Peyer's patch (tissue), 4 donors: ENCODE results near the gene B3GALT6. TPM values are rescaled to one million over a fixed set of nuclear protein-coding genes. Genes with fewer than 3 reads are reported as not detected.

Experiments used
- DNase-seq, 3 donors: peaks; one replicate each; pipeline ENCODE4 v3.0.0-alpha.2; 2017 to 2019
- H3K27ac ChIP-seq, 4 donors: fragments of 200-600 bp; sonication (generic); one replicate each; pipeline ENCODE4 v1.5.1; 2016 to 2019
- H3K27me3 ChIP-seq, 2 donors: fragments of 200-600 bp; sonication (generic); one replicate each; pipeline ENCODE4 v1.5.1; 2019
- H3K36me3 ChIP-seq, 3 donors: fragments of 200-600 bp; sonication (generic); one replicate each; pipeline ENCODE4 v1.5.1; 2016 to 2019
- H3K4me1 ChIP-seq, 4 donors: fragments of 200-600 bp; sonication (generic); one replicate each; pipeline ENCODE4 v1.5.1; 2016 to 2019
- H3K4me3 ChIP-seq, 4 donors: fragments of 200-600 bp; sonication (generic); 1 replicate in 3 of 4; 2 replicates in 1 of 4; pipeline ENCODE4 v1.5.1; 2016 to 2019; ENCODE audit warnings: mild to moderate bottlenecking in 1 of 4
- H3K9me3 ChIP-seq, 4 donors: fragments of 200-600 bp; sonication (generic); one replicate each; pipeline ENCODE4 v1.5.1; 2016 to 2019; ENCODE audit warnings: mild to moderate bottlenecking in 1 of 4
- POLR2A ChIP-seq, 2 donors: fragments of 450-650 bp; IDR thresholded peaks; one replicate each; pipeline ENCODE4 v1.5.1; 2017; ENCODE audit warnings: antibody characterized with exemption in 2 of 2, mild to moderate bottlenecking in 2 of 2, moderate library complexity in 2 of 2
- total RNA-seq, 4 donors: library from RNA; depleted of rRNA; stranded (reverse); fragments of >200 nt; gene quantifications; one replicate each; pipeline ENCODE4 v1.1.0, GENCODE V29; 2016
- TF ChIP-seq, protein P1 (sequence below), 6 experiments: fragments of 450-650 bp in 4 of 6; fragments of 200-600 bp in 2 of 6; sonication (generic) in 1 of 6; IDR thresholded peaks; one replicate each; pipeline ENCODE4 v1.5.1; 2017 to 2019; ENCODE audit warnings: antibody characterized with exemption in 6 of 6, mild to moderate bottlenecking in 3 of 6, moderate library complexity in 1 of 6

B3GALT6 gene
- total RNA-seq, 4 donors from 2014 or later: 9.1 to 13.4 (median 10.6) TPM

DNA sequence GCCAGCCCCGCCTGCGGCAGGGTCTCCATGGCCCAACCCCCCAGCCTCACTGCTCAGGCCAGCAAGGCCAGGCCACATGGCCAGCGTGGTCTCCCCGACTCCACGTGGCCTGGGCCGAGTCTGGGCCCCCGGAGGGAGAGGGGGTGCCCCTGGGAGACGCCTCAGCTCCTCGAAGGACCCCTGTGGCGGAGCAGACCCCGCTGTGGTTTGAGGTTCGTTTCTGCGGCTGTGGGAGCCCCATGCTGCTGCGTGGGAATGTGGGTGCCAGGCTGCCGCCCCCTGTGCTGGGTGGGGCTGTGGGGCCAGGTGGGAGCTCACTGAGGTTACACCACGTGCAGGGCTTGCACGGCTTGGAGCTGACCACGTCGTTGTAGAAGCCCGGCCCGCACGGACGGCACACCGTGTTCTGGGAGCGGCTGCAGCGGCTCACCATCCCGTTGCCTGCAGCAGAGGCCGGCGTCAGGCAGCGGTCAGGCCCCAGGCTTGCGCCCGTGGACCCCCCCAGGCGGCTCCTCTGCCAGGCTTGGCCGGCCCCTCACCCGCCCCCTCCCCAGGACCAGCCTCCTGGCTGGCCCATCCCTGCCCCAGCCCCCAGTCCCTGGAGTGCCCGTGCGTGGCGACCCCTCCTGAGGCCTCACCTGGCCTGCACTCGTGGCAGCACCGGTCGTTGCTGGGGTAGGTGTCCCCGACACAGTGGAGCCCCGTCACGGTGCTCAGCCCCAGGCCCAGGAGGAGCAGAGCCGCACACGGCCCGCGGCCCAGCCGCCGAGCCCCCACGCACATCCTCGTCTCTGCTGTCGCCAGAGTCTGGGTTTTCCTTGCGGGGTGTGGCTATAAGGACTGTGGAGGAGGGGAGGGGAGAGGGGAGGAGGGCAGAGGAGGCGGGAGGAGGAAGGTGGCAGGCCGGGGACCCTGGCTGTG is 18.4 kb upstream of the B3GALT6 start, which contains the start of gene TNFRSF4:
TNFRSF4 (minus strand) TSS at position 809 of the 921 bp plus-strand sequence; CDS start at position 783, 26 bp downstream.
- Histone ChIP-seq H3K27me3 (no peaks in the 10 kb centered on the region), H3K9me3 (no peaks in the 10 kb centered on the region), H3K4me1 (peaks cover 0 to 44% (median 20%) of the 10 kb centered on the region in 4 donors), H3K4me3 (peak within 1 kb of the TSS; percentile 2 to 35 (median 26)), H3K36me3 (peaks cover 0 to 21% (median 0%) of the 10 kb centered on the region in 3 donors), H3K27ac (peak within 1 kb of the TSS in 3 of 4 donors; percentile 46 to 57 (median 51))
- TF ChIP-seq, protein P1, sequence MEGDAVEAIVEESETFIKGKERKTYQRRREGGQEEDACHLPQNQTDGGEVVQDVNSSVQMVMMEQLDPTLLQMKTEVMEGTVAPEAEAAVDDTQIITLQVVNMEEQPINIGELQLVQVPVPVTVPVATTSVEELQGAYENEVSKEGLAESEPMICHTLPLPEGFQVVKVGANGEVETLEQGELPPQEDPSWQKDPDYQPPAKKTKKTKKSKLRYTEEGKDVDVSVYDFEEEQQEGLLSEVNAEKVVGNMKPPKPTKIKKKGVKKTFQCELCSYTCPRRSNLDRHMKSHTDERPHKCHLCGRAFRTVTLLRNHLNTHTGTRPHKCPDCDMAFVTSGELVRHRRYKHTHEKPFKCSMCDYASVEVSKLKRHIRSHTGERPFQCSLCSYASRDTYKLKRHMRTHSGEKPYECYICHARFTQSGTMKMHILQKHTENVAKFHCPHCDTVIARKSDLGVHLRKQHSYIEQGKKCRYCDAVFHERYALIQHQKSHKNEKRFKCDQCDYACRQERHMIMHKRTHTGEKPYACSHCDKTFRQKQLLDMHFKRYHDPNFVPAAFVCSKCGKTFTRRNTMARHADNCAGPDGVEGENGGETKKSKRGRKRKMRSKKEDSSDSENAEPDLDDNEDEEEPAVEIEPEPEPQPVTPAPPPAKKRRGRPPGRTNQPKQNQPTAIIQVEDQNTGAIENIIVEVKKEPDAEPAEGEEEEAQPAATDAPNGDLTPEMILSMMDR (IDR thresholded peaks at IDR 0.05): no peak
- no peak for TF ChIP-seq POLR2A (IDR thresholded peaks at IDR 0.05)
- DNase-seq: peak in 2 of 3 donors; percentile 45 to 74

DNA sequence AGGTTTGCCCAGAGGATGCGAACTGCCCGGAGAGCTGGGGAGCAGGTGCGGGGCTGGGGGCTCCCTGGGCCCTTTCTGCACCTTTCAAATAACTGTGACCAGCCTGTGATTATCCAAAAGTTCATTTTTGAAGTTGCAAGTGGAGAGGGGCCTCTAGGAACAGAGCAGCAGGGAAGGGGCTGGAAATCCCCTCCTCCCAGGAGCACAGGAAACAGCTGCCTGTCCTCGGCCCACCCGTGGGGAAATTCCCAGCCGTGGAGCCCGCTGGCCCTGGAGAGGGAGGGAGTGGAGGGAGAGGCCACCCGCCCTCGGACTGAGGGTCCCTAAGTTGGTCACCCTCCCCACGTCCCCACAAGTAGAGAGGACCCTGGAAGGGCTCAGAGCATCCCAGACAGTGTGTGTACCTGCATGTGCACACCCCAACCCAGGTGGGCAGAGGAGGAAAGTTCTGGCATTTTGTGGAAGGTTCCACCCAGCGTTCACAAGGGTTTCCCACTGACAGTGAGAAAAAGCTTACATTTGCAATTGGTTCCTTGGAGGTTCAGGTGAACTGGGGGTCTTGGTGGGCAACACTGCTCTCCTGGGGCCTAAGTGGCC is 16.9 kb upstream of the B3GALT6 start:
- Histone ChIP-seq H3K9me3 (no peaks in the 10 kb centered on the region), H3K27me3 (no peaks in the 10 kb centered on the region), H3K36me3 (peaks cover 0 to 36% (median 0%) of the 10 kb centered on the region in 3 donors), H3K4me1 (peaks cover 0 to 36% (median 18%) of the 10 kb centered on the region in 4 donors), H3K4me3 (no peak overlapping the region), H3K27ac (peak overlapping the region in 2 of 4 donors; percentile 30 to 49)
- DNase-seq: no peak
- TF ChIP-seq, protein P1 (IDR thresholded peaks at IDR 0.05): no peak
- TF ChIP-seq POLR2A (IDR thresholded peaks at IDR 0.05): no peak

DNA sequence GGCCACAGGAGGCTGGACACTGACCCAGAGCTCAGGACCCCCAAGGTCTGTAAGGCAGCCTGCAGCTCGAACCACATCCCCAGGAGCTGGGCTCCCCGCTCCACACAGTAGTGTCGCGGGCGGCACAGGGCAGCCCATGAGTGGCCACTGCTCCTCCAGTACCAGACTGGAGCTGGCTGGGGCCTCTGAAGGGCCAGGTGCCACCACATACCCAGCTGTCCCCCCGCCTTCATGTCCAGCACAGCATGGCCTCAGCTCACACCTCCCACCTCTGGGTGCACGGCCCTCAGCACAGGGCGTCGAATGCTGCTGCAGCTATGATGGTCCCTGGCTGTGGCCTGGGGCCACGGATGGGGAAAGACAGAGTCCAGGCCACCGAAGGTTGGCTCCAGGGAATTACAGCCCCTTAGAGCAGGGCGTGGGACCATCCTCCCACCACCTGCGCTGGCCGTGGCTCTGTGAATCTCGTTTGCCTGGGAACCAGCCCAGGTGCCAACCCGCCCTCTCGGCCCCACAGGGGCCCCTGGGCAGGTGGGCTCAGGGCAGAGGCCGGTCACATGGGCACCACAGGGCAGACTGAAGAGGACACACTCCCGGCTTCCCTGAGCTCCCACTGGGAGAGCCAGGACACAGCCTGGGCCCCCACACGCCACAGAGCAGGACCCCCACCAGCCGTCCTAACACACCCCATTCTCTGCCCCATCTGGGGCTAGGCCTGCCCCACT is 16.0 kb upstream of the B3GALT6 start:
- DNase-seq: no peak
- Histone ChIP-seq H3K9me3 (no peaks in the 10 kb centered on the region), H3K27ac (peak overlapping the region in 1 of 4 donors; percentile 43), H3K27me3 (no peaks in the 10 kb centered on the region), H3K36me3 (peaks cover 0 to 45% (median 0%) of the 10 kb centered on the region in 3 donors), H3K4me3 (no peak overlapping the region), H3K4me1 (peaks cover 0 to 36% (median 18%) of the 10 kb centered on the region in 4 donors)
- TF ChIP-seq, protein P1 (IDR thresholded peaks at IDR 0.05): no peak
- TF ChIP-seq POLR2A (IDR thresholded peaks at IDR 0.05): no peak

DNA sequence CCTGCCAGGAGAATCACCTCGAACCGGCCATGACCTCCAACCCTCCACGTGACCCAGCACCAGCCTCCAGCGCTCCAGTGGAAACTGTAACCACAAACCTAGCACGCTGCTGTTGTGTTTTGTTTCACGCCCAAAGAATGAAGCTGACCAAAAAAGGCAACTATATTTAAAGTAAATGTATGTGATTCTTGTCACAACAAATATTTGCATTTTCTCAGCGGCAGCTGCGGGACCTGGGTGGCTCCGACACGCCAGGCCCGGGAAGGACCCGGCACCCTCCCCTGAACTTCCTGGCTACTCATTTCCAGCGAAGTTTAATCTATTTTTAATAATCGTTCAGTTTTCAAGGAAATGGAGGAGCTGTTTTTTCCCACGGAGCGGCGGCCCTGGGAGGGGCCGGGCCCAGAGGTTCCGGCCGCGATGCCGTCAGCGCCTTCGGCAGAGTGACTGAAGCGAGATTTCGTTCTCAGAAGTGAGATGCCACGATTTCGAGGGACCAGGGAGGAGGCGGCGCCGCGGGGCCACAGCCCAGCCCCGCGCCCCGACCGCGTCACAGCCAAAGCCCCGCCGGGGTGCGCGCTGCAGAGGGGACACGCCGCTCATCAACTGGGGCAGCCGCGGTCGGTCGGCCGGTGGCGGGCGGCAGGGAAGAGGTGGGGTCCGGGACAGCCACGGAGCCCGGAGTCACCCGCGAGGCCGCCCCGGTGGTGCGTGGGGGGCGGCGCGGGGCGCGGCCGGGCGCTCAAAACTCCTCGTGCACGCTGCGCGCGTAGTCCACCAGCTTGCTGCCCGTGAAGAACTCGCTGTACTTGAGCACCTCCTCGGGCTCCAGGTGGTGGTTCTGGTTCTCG is 15.0 kb upstream of the B3GALT6 start:
- Histone ChIP-seq H3K36me3 (peaks cover 0 to 54% (median 0%) of the 10 kb centered on the region in 3 donors), H3K27me3 (no peaks in the 10 kb centered on the region), H3K4me3 (no peak overlapping the region), H3K9me3 (no peaks in the 10 kb centered on the region), H3K4me1 (peaks cover 0 to 31% (median 18%) of the 10 kb centered on the region in 4 donors), H3K27ac (peak overlapping the region in 1 of 4 donors; percentile 43)
- no peak for DNase-seq
- TF ChIP-seq, protein P1 (IDR thresholded peaks at IDR 0.05): no peak
